Measurements from ENCODE around the gene WDR4.
"Not testable (repeated sequence)": the region's sequence is repeated elsewhere in the genome, so short reads cannot be mapped to it uniquely, and the experiment has no call there.

WDR4 gene

DNA sequence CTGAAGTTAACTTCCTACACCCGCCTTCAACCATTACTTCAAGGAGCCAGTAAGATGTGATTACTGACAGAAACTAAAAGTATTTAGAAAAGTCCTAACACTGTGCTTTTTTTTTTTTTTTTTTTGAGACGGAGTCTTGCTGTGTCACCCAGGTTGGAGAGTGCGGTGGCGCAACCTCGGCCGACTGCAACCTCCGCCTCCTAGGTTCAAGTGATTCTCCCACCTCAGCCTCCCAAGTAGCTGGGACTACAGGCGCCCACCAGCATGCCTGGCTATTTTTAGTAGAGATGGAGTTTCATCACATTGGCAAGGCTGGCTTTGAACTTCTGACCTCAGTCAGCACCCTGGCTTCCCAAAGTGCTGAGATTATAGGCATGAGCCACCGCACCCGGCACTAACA, 3.5 kb downstream of the WDR4 start:
- DNase-seq = not testable (repeated sequence)

DNA sequence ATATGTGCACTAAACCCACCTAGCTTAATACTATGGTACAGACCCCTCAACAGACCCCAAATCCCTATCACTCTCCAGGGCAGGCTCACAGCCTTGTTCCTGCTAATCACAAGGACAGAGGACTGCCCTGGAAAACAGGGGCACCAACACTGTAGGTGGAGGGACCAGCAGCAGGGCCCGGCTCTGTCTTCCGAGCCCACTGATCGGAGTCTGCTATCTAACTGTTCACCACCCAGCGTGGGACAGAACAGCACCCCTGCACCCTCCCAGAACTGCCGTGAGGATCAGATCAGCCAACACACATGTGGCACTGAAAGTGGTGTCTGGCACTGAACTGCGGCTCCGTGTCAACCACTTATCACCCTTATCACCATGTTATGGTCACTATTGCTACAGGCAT, 6.2 kb downstream of the WDR4 start:
- no peak for DNase-seq

DNA sequence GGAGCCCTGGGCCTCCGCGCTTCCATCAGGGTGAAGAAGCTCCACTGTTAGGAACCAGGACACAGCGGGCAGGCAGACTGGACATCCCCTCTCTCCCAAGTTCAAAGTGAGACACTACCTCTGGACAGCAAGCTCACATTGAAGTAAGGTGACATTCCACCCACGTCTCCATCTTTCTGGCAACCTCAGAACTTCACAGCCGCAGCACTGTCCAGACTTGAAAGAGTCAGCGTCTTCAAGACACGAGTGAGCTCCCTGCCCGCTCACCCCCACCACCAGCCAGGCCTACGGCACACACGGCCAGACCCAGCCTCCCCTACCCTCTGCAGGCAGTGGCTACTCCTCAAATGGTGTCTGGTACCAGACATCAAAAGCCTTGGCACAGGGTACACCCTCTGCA, 11.1 kb downstream of the WDR4 start:
- DNase-seq = no peak

DNA sequence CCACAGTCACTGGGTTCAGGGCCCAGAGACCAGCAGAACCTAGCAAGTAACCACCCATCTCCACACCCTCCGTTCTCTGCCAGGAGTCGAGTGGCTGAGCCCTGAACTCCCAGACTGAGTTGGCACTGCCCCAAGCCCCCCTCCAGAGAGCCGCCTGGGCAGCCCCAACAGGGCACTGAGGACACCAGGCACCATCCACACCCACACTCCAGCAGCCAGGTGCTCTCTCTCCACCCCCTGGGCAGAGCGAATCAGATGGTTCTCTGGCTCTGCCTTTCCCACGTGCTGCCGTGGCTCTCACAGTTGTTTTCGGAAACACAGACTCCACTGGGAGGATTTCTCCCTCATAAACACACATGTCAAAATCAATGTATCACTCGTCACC, 13.6 kb downstream of the WDR4 start:
- DNase-seq = no peak

DNA sequence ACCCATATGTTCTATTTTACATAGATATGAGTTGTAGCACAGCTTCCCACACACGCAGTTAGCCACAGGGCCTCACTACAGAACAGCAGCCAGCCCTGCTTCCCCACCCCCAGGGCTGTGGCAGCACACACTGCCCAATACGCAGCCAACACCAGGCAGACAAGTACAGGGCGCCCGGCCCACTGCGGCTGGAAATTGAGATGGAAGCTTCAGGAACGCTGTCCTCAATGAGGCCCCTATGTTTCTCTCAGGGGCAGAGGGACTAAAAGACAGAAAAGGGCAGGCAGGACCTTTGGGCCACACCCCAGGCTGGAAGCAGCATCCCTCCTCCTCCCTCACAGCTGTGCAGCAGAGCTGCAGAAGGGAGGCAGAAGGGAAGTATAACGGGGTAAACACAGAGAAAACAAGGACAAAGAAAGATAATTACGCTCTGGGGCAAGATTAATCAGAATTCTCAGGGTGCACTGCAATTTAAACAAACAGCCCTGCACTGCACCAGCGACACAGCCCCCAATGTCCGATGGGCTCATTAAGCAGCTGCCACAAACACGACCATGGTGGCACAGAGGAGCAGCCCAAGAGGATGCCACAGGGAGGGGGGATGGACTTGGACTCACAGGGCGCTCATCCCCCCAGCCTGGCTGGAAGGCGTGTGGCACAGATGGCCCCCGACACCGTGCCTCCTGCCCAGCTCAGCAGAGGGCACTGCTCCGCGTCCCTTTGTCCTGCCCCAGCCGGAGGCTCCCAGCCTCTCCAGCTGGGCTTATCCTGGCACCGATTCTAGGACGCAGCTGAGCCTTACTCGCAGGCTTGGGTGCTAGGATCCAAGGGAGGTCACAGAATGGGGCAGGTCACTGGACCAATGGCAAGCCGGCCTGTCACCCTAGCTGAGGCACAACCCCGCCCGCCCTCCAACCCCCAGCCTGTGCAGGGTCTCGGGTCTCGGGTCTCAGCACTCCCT, 14.2 kb downstream of the WDR4 start:
- no peak for DNase-seq

DNA sequence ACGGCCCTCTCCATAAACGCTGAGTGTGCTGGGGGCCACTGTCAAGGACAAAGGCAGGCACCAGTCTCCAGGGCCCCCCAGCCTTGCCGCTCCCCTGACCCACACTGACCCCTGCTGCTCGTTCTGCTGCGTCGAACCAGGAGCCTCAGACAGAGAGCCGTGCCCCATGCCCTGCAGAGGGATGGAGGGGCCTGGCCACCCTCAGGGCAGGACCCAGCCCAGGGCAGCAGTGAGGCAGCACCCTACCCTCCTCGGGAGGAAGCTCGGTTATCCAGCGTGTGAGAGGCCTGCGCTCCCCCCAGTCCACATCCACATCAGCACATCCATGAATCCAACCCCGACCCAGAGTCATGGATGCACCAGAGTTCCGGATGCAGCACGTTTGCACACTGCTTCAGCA, 15.1 kb downstream of the WDR4 start:
- no peak for DNase-seq

DNA sequence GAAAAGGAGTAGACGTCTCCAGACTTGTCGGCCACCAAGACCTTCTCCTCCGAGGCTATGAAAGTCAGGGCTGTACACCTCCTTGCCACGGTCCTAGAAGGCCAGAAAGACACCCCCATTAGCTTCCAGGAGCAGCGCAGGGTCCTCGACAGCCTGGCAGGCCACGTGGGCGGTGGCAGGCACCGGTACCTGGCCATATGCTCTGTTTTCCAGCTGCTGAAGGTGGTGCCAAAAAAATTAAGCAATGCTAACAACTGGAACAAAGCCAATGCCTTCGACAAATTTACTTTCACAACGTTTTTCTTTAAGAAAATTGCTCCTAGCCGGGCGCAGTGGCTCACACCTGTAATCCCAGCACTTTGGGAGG, 15.9 kb downstream of the WDR4 start:
- DNase-seq = no peak

DNA sequence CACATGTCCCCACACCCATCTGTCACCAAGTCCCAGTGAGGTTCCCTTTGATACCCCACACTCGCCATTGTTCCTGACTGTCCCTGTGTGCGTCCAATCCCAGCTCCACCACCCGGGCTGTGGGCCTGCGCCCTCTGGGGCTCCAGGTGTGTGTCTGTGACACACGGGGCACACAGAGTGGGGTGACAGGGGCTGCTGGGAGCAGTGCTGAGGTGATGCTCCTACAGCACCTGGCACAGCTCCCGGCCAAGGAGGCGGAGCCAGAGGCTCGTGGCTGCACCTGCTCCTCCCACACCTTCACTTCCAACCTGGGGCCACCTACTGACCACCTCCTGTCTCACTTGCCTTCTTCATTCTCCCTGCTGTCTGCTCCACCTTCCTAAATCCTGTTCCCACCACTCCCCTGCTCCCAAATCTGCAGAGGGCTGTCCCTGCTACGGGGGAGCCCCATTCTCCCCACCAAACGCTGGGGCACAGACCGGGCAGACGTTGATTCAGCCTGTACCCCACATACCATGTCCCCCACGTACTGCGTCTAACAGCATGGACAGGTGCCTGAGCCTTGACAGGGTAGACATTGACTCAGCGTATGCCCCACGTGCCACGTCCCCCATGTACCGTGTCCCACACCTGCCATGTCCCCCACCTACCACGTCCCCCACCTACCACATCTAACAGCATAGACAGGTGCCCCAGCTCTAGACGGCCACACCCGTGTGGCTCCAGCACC, 16.4 kb downstream of the WDR4 start:
- no peak for DNase-seq

DNA sequence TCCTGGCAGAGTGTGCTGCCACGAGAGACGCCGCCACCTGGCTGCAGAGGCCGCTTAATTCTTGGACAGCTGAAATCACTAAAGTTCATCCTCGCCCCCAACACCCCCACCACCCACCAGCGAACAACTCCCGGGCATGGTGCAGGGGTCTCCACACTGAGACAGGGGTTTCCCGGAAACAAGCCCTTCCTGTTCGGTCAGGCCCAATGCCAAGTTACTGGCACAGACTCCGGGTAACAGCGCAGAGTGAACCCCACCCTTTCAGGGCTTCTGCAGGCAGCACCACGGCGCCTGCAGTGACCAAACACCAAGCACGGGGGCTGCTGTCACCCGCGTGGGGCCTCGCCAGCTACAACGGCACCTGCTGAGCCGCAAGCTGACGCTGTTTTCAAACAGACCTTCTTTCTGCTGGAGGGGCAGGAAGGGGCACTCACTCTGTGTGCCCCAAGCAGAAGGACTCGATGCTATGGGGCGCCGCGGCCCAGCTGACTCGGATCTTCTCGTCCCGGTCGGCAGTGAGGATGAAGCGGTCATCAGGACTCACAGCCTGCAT, 17.4 kb downstream of the WDR4 start:
- no peak for DNase-seq

DNA sequence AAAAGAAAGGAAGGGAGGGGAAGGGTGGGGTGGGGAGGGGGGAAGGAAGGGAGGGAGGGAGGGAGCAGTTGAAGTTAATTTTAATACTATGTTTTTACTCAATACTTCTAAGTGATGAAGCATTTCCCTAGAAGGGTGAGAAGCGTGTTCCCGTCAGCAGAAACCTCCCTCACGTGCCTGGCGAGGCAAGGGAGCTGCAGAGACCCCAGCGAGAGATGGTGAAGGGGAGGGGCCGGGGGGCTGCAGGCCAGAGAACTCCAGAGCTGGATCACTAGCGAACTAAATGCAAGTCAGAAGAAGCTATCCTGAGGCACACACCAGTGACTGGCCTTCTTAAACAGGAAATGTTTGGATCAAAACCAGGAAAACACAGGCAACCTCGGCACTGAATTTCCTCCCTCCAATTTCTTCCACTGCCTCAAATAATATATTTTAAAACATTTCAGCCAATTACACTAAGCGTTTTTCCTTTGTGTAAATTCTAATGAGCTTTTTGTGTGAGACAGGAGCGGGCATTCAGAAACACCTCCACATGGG, 18.0 kb downstream of the WDR4 start:
- DNase-seq = no peak

DNA sequence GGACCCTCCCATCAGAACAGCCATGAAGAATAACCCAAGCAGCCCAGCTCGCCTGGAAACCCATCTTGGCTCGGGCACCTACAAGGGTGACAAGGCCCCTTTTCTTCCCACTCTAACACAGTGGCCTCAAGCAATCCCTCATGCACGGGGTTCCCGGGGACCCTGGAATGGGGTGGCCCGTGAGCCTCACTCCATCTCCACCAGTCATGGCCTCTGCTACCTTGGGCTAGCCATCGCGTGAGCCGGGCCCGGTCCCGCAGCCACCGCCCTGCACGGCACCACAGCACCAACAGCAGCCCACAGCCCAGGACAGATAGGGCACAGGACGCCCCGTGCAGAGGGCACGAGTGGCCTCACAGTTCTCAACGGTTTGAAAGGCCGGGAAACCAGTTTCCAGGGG, 19.0 kb downstream of the WDR4 start:
- DNase-seq = no peak

DNA sequence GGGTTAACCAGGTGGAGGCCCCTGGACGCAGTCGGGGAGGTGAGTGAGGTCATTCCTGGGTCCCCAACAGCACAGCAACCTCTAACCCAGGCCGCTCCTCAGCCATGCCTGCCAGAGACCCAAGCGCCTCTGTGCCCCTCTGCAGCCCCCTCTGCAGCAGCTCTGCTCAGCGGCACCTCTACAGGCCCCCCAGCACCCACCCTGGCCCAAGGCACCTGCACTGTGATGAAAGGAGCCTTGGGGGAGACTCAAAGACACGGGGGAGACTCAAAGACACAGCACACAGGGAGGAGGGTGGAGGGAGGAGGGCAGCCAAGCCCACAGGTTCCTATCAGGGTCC, 19.5 kb downstream of the WDR4 start:
- no peak for DNase-seq

DNA sequence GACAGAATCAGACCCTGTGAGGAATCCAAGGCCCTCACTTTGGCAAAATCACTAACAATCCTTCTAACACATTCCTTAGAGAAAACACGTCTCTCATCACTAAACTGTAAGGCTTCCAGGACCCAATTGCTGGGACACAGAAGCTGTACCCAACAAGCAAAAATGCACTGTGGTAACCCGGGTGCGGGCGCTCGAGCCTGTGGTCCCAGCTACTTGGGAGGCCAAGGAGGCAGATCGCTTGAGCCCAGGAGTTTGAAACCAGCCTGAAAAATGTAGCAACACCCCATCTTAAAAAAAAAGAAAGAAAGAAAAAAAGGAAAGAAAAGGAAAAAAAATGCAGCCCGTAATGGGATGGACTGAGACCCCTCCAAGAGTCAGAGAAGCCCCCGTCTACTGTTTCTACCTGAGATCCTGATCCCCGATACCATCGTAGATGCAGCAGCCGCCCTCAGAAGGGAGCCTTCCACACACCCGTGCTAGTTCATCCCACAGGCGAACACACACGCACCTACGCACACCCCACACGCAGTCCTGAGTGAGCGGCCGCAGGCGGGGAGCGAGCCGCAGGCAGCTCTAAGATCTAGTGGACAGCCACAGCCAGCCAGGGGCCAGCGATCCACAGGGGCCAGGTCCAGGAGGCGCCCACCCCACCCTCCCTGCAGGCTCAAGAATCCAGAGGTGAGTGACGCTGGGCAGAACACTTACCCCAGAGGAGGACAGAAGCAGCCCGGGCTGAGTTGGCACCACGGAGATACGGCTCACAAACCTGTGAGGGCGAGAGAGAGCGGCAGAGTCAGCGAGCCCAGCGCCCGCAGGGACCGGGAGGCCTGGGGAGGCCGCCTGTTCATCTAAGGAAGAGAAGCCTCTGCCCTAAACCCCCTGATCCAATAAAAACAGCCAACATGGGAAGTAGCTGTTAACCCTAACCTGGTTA, 20.1 kb downstream of the WDR4 start:
- DNase-seq = no peak

DNA sequence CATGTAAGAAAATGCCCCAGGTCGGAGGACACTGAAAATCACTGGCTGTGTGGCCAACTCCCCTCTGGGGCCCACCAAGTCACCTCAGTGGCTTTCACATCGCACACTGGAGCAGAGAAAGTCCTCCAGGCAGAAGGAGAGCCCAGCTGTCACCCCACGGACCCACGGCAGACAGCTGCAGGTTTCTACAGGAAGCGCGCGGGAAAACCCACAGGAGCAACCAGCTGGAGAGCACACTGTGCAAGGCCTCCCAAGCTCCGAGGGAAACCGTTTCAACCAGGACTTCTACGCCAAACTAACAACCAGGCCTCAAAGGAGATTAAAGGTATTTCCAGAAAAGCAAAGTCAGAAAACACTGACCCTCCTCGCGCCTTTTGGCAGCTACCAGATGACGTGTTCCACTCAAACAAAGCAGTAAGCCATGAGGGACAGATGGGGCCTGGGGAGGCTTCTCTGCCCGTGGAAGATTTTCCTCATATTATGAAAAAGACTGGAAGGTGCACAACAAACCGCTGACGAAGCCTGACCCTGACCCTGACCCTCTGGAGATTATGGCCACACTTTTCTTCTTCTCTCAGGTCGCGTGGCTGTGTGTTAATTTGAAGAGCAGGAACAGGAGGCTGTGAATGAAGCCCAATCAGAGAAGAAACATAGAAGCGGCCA, 21.0 kb downstream of the WDR4 start:
- no peak for DNase-seq

DNA sequence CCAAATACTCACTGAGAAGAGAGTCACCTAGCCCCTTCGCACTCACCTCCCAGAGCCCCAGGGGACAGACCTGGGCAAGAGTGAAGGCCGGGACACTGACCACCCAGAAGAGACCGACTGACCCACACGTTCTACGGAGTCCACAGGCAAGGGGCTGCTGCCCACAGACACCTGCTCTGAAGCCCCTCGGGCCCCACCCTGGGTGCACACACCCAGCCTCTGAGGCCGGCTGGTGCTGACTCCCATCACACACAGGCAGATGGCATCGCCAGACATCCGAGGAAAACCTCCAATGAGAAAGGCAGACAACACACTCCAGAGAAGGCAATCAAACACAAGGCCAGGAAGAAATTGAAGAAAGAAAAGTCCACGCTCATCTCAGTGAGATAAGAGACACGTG, 22.1 kb downstream of the WDR4 start:
- no peak for DNase-seq

DNA sequence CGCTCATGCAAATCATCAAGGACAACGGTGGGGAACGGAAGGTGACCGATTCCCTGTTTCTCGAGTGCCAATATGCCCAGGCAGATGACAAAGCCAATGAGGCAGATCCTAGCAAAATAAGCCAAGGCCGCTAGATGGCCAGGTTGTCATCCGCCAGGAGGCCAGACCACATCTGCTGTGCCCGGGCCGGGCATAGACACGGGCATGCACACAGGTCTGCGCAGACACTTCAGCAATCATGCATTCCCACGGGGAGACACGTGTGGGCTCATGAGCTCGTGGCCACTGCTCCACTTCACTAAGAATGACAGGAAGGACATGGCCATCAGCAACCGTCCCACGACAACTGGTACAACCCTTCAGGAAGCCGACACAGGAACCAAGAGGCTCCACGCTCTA, 23.4 kb downstream of the WDR4 start:
- DNase-seq = no peak

DNA sequence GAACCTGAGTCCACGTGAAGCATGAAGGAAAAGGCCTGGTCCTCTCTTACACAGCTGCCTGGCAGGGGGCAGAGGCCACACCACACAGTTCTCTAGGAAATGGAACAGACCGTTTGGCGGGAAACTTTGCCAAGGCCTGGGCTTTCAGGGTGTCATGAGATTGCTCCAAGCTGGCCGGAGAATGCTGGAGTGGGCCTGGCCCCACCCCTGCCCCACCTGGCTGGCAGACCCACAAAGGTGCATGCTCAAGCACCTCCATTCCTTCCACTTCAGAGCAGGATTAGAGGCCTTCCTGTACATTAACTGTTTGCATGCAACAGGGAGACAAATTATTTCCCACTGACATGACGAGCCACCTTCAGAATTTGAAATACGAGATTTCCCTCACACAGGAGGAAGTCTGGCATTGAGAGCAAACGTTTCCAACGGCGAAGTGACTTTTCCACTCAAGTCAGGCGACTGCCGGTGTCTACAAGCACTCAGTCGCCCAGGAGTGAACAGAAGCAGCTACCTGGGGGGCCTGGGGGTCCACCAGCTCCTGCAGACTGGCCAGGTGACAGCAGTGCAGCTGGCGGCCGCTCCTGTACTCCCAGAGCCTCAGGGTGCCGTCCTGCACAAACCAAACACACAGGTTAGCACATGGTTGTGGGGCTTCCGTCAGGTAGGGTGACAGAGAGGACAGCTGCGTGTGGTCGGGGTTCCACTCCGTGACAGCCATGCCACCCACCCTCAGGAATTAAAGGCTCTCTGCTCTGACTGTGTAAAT, 24.0 kb downstream of the WDR4 start:
- no peak for DNase-seq

DNA sequence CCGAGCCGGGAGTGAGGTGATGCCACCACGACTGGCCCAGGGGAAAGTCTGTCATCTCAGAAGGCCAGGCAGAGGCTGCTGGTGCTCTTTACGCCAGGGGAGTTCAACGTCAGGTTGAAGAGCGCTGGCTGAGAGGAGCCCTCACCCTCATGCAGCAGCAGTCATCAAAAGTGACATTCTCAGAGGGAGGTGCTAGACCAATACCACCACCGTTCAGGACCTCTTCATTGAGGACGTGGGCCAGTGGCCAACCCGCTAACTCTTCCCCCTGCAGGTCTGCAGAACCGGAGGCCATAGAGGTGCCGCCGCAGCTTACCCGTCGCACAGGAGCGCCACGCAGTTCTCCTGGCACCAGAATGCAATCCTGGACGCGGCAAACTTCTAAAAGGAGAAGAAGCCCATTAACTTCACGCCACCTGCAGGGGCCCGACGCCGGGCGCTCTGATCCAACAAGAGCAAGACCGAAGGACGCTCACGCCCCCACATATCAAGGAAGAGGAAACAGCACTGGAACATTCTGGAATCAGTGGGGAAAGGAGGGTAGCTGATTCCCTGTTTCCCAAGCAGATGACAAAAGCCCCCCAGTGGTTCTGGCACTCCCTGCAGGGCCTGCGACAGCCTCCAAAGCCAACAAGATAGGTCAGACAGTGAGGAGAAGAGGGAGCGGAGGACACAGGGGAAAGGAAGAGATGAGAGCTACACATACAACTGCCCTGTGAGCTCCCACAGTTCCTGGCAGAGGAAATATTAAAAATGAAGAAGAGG, 24.9 kb downstream of the WDR4 start:
- DNase-seq = no peak

DNA sequence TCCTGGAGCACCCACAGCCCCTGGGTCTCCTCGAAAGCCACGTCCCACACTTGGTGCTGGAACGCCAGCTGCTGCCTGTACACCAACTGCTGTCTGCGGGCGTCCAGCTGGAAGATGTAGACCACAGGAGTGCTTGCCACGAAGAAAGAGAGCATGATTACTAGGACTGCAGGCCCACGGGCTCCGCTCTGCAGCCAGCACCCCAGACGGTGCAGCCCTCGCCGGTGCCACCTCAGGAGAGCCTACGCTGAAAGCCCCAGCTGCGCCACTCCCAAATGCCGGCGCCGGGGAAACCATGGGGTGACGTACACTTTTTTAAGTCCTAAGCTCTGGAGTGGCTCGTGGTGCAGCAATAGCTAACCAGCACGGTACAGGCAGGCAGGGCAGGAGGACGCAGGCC, 25.7 kb downstream of the WDR4 start:
- DNase-seq = no peak

DNA sequence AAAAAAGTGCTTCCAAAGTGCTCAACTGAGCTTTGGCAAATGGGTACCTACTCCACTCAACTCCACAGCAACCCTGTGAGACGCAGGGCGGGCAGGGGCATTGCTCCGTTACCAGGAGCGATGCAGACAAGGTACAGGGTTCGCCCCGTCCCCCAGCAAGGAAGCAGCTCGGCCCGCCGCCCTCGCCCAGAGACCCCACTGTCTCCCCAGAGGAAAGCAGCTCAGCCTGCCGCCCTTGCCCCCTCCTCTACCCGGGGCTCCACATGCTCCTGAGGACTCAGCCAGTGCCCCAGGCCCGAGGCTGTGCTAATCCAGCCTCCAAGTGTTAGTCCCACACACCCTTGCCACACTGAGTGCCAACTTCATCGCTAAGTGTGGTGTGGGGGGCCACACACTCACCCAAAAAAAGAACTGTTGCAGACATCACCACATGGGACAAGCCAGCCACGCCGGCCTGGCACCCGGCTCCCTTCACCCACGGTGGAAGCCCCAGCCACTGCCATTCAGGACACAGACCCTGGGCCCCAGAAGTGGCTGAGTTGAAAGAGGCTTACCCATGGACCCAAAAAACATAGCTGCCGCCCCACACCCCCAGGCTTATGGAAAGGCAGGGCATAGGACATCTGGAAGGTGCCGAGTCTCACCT, 26.3 kb downstream of the WDR4 start:
- DNase-seq = no peak

Data from activated CD8-positive, alpha-beta memory T cell treated with anti-CD3 and anti-CD28 coated beads, Interleukin-2, amount 50 U/mL, for 48 hours (primary cell).